AG09309 (cell line): ENCODE results near the gene CDY1.
"Not testable (repeated sequence)": the region's sequence is repeated elsewhere in the genome, so short reads cannot be mapped to it uniquely, and the experiment has no call there.

ENCODE experiments used
- DNase-seq: peaks from one replicate; pipeline ENCODE4 v3.0.0-alpha.2; 2010; ENCODE audit warnings: low read depth
- H3K4me3 ChIP-seq: 2 replicates; pipeline ENCODE4 v1.5.1; 2011; ENCODE audit warnings: mild to moderate bottlenecking, low read depth, low read length, moderate library complexity; ENCODE audit not compliant: control insufficient read depth

The CDY1 gene, protein sequence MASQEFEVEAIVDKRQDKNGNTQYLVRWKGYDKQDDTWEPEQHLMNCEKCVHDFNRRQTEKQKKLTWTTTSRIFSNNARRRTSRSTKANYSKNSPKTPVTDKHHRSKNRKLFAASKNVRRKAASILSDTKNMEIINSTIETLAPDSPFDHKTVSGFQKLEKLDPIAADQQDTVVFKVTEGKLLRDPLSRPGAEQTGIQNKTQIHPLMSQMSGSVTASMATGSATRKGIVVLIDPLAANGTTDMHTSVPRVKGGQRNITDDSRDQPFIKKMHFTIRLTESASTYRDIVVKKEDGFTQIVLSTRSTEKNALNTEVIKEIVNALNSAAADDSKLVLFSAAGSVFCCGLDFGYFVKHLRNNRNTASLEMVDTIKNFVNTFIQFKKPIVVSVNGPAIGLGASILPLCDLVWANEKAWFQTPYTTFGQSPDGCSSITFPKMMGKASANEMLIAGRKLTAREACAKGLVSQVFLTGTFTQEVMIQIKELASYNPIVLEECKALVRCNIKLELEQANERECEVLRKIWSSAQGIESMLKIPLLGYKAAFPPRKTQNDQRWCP

DNA sequence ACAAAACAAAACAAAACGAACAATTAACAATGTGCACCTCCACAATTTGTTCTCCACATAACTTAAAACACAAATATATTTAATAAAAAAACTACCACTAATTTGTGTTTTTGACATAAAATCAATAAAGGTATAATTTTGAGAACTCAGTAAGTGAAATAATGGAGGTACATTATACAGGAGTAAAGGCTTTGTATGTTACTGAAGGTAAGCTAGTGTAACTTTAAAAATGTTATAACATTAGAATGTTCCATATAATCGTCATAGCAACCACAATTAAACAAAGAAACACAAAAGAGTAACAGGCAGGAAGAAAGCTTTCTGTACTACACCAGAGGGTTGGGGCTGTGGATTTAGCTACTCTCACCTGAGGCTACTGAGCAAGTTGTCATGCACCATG lies at the start of gene CDY1:
Gene CDY1 (plus strand): TSS at position 301 of the 400 bp plus-strand sequence. CDS start 326 bp downstream, outside the sequence.
- H3K4me3 ChIP-seq, DNase-seq: not testable (repeated sequence)

- not testable (repeated sequence) for DNase-seq, H3K4me3 ChIP-seq
Measured at GRCh38 chrY:25593336-25593735, 28.6 kb upstream of the CDY1 start.

- not testable (repeated sequence) for H3K4me3 ChIP-seq, DNase-seq
Measured at GRCh38 chrY:25620209-25620608, 1.7 kb upstream of the CDY1 start.

GRCh38 chrY:25626524-25626923 lies 4.6 kb downstream of the CDY1 start:
- not testable (repeated sequence) for H3K4me3 ChIP-seq, DNase-seq

DNA sequence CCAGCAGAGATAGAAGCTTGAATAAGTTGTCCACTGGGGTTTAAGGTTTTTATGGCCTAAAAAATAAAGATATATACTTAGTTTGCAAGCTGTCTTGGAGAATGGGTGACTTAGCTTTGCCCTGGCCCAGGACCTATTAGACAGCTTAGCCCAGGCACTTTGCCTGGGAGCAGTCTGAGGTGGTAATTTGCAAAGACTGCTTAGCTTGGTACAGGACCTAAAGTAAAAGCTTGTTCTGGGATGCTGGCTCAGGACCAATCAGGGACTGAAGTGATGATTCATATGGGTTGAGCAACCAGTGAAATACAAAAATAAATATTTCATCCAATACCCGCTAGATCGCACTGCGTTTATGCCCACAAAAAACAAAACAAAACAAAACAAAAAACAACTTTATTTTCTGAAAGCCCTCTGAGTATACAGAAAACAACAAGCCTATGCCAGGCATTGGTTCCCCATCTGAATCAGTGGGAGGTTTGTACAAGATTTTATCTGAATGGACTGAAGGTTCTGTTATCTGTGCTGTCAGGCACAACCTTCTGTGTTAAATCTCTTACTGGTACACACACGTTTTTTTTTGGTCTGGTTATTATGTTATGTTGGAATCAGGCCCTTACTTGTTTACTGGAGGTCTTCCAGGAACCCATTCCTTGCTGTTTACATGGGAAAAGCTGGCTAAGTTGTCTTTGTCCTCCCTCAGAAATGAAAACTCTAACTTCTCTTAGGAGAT lies 8.6 kb downstream of the CDY1 start:
- H3K4me3 ChIP-seq, DNase-seq: not testable (repeated sequence)

GRCh38 chrY:25639852-25640251 lies 17.9 kb downstream of the CDY1 start:
- H3K4me3 ChIP-seq, DNase-seq: not testable (repeated sequence)

DNA sequence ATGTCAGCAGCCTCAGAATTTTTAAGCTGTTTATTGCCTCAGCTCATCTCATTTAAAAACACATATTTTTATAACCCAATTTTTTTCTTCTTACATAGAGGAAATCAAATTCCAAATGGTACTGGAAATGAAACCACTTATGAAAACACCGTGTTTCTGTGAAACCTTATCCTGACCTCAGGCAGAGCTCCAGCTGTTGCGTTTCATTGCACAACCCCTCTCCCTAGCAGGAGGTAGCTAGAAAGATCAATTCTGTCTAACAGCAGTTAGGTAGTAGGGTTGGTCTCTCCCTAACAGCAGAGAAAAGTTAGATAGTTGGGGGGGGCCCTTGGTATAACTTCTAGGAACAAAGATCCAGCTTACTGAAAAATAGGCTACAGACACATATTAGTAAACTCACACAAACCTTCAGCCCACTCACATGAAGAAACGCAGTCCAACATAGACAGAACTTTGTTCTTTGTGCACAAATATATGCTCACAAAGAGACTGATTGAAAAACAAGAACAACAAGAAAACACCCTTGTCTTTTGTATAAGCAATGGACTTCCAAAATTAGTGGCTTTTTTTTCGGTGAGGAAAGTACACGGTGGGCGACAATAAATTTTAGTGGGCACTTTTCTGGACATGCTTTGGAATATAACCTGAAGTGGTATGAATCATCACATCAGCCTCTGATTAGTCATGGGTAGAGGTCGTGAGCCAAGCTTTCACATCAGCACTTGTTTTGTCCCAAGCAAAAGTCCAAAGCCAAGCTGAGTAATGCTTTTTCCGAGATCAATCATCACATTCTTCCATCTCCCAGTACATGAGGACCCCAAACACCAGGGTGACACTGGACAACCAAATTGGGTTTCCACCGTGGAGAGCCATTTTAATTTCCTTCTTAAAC lies 21.4 kb downstream of the CDY1 start:
- DNase-seq, H3K4me3 ChIP-seq: not testable (repeated sequence)
